Activated naive CD8-positive, alpha-beta T cell treated with anti-CD3 and anti-CD28 coated beads for 36 hours (primary cell): Measurements from ENCODE around the gene STX19. TPM values are rescaled to one million over a fixed set of nuclear protein-coding genes. Genes with fewer than 3 reads are reported as not detected.

Experiments
- DNase-seq: peaks from one replicate; pipeline ENCODE4 v3.0.0; 2021
- H3K27ac Mint-ChIP-seq: one replicate; pipeline ENCODE4 v1.8.0; 2022; ENCODE audit warnings: mild to moderate bottlenecking, moderate library complexity, mixed read lengths
- H3K27me3 Mint-ChIP-seq: one replicate; pipeline ENCODE4 v1.8.0; 2022; ENCODE audit warnings: mild to moderate bottlenecking, mixed read lengths
- H3K36me3 Mint-ChIP-seq: one replicate; pipeline ENCODE4 v1.8.0; 2021; ENCODE audit warnings: mild to moderate bottlenecking, mixed read lengths
- H3K4me1 Mint-ChIP-seq: one replicate; pipeline ENCODE4 v1.8.0; 2021; ENCODE audit warnings: mixed read lengths
- H3K4me3 Mint-ChIP-seq: one replicate; pipeline ENCODE4 v1.8.0; 2022; ENCODE audit warnings: mild to moderate bottlenecking, moderate library complexity, mixed read lengths
- H3K9me3 Mint-ChIP-seq: one replicate; pipeline ENCODE4 v1.8.0; 2022; ENCODE audit warnings: mixed read lengths
- total RNA-seq, 2 experiments: library from RNA; stranded (reverse); gene quantifications; one replicate each; pipeline ENCODE4 v1.2.3, GENCODE V29; 2021

Gene STX19, protein sequence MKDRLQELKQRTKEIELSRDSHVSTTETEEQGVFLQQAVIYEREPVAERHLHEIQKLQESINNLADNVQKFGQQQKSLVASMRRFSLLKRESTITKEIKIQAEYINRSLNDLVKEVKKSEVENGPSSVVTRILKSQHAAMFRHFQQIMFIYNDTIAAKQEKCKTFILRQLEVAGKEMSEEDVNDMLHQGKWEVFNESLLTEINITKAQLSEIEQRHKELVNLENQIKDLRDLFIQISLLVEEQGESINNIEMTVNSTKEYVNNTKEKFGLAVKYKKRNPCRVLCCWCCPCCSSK
- not detected for total RNA-seq

DNA sequence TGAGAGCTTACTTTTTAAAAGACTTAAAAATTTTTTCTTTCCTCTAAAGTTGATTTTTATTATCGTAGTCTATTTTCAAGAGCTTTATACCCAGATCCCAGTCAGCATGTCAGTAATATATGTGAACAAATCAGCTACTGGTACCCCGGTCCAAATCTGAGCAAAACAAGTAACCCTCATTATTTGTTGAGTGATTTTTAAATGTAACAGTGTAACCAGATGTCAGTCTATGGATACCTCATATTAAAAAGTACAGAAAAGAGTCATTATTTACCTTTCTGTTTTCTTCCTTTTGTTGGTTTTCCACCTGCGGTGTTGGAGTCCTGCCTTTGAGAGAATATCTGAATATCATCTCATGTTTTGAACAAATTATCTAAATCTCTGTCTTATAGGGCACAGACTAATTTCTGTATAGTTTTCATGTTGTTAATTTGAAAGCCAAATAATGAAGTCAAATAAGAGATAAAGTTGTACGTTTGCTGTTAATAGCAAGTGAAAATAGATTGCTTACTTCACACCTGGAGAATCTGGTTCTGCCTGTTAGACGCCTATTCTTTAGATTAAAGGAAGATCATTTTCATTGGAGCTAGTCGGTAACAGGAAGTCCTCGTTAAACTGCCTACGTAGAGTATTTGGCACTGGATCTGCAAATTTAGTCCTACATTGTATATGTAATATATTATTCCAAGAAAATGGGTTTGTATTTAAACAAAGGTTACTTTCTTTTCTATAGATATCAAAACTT, at the start of gene STX19:
Gene STX19 (minus strand): TSS at position 505 of the 745 bp plus-strand sequence. CDS start 13,328 bp downstream, outside the sequence.
- H3K36me3 Mint-ChIP-seq, result peaks cover 4% of the 10 kb centered on the region
- no peaks in the 10 kb centered on the region for H3K4me1 Mint-ChIP-seq
- H3K4me3 Mint-ChIP-seq, result no peak within 1 kb of the TSS
- H3K9me3 Mint-ChIP-seq, result no peaks in the 10 kb centered on the region
- H3K27me3 Mint-ChIP-seq, result no peaks in the 10 kb centered on the region
- DNase-seq, result no peak
- H3K27ac Mint-ChIP-seq, result no peak within 1 kb of the TSS

DNA sequence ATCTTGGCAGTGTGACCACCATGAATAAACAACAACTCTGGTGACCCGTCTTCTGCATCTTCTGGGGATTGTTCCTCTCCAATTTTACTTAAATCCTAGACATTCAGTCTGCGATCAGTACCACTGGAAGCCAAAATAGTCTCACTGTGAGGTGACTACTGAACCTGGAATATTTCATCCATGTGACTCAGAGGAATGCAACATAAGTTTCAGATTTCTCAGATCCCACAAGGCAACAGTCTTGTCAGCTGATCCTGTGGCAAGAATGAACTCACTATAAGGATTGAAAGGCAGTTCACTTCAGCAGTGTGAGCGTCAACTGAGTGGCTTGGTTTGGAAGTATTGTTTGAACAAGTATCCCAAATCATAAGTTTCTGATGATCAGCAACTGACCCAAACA, 47.7 kb upstream of the STX19 start:
- Mint-ChIP-seq H3K9me3 (no peaks in the 10 kb centered on the region), H3K27ac (no peak overlapping the region), H3K4me1 (peaks cover 55% of the 10 kb centered on the region), H3K4me3 (no peak overlapping the region), H3K36me3 (peaks cover 62% of the 10 kb centered on the region), H3K27me3 (no peaks in the 10 kb centered on the region)
- no peak for DNase-seq

DNA sequence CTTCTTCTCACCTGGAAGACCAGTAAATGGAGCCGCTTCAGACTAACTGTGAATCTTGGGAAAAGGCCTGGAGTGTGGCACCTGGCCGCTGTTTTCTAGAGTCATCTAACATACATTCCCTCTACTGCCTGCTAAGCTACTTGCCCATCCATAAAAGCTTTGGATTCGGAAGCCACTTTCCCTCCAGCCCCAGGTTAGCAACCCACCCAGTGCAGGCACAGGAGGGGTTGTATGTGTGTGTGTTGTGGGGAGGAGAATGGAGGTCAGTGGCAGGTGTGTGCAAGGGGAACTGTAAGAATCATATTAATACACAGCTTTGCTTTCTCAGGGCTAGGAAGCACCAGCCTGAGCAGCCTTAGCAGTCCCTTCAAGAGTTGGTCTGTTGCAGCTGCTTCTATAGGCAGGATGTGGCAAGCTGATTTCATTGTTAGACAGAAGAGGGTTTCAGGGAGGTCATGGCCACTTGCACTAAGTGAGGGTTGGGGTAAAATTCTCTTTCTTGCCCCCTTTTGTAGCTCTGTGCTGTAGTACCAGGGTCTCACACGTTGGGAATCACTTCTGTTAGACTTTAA, 43.4 kb upstream of the STX19 start:
- Mint-ChIP-seq H3K4me1 (peaks cover 48% of the 10 kb centered on the region), H3K27ac (peak overlapping the region; percentile 4), H3K9me3 (peaks cover 2% of the 10 kb centered on the region), H3K4me3 (no peak overlapping the region), H3K27me3 (no peaks in the 10 kb centered on the region), H3K36me3 (peaks cover 61% of the 10 kb centered on the region)
- DNase-seq, result no peak

DNA sequence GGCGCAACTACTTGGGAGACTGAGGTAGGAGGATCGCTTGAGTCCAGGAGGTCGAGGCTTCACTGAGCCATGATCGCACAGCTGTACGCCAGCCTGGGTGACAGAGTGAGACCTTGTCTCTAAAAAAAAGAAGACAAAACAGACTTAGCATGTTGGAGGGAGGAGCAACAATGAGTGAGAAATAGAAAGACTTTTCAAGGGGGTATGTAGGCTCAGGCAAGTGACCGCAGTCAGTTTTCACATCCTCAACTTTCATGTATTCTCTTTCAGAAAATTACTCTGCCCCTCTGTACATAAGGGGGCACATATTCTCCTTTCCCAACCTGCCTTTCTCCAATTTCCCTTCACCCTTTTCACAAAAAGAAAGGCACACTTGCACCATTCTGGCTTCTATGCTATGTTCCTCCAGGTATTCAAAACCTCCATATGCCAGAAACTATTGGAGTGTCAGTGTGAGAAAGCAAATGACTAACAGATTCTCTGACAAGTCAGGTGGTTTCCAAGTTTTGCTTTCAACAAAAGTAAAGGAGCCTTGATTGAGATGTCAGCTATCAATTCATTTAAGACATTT, 42.0 kb upstream of the STX19 start:
- Mint-ChIP-seq H3K4me3 (no peak overlapping the region), H3K36me3 (peaks cover 57% of the 10 kb centered on the region), H3K27ac (peak overlapping the region; percentile 65), H3K27me3 (no peaks in the 10 kb centered on the region), H3K4me1 (peaks cover 57% of the 10 kb centered on the region), H3K9me3 (peaks cover 3% of the 10 kb centered on the region)
- DNase-seq, result no peak

DNA sequence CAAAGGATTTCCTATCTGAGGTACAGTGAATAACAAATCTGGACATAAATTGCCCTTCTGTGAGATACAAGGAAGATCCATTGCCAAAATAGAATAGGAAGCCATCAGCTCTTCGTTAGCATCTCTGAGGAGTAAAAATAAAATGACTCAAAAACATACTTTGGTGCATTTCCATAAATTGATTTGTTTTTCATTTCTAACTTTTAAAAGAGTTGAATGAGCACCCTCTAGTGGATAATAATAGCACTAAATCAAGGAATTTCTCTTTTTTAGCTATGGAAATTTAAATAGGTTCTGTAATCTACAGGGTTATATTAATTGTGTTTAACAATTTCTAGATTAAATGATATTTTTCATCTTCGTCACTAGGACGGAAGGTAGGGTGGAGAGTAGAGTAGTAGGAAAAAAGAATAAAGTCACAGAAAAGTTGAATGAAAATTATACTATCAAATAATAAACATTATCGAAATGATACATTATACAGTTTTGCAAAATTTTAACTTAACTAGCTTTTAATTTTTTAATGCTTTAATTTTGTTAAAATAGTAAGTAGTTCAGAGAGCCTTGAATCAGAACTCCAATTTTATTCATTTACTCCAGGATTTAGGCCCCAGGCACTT, 40.9 kb upstream of the STX19 start:
- DNase-seq, result no peak
- peaks cover 58% of the 10 kb centered on the region for H3K36me3 Mint-ChIP-seq
- H3K27ac Mint-ChIP-seq, result no peak overlapping the region
- H3K9me3 Mint-ChIP-seq, result peaks cover 3% of the 10 kb centered on the region
- H3K4me3 Mint-ChIP-seq, result no peak overlapping the region
- H3K4me1 Mint-ChIP-seq, result peaks cover 59% of the 10 kb centered on the region
- no peaks in the 10 kb centered on the region for H3K27me3 Mint-ChIP-seq

DNA sequence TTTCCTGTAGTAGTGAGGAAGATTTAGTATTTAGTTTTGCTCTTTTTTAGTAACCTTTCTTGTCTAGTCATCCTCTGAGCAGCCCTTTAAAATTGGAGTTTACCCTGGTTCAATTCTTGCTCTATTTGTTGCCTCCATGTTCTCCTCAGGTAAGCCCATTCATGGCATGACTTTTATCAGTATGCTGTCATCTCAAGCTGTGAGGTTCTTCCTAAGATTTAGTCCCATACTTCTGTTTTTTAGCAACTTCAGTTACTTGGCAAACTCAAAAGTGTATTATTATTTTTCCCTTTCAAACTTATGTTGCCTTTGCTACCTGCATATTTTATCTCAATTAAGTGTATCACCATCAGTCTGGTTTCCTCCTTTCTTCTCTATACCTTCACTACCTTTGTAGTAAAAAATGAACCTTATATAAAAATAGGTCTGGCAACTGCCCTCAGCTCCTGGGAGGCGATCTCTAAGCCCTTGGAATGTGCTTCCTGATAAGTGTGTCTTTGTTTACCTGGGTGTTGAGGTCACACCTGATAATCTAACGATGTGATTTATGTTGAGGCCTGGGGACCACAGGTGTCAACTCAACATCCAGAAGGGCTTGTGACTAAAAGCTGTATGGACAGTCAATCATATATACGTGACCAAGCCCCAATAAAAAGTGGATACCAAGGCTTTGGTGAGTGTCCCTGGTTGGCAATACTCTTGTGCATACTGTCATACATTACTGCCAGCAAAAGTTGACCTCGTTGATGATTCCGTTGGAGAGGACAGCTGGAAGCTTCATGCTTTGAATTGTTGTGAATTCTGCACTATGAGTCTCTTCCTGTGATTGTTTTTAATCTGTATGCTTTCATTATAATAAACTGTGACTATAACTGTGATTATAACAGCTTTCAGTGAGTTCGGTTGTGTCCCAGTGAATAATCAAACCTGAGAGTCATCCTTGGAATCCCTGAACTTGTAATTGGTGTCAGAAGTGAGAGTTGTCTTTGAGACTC, 38.4 kb upstream of the STX19 start:
- H3K4me3 Mint-ChIP-seq, result no peak overlapping the region
- no peak overlapping the region for H3K27ac Mint-ChIP-seq
- H3K9me3 Mint-ChIP-seq, result peaks cover 3% of the 10 kb centered on the region
- H3K27me3 Mint-ChIP-seq, result no peaks in the 10 kb centered on the region
- no peak for DNase-seq
- peaks cover 53% of the 10 kb centered on the region for H3K4me1 Mint-ChIP-seq
- H3K36me3 Mint-ChIP-seq, result peaks cover 40% of the 10 kb centered on the region

DNA sequence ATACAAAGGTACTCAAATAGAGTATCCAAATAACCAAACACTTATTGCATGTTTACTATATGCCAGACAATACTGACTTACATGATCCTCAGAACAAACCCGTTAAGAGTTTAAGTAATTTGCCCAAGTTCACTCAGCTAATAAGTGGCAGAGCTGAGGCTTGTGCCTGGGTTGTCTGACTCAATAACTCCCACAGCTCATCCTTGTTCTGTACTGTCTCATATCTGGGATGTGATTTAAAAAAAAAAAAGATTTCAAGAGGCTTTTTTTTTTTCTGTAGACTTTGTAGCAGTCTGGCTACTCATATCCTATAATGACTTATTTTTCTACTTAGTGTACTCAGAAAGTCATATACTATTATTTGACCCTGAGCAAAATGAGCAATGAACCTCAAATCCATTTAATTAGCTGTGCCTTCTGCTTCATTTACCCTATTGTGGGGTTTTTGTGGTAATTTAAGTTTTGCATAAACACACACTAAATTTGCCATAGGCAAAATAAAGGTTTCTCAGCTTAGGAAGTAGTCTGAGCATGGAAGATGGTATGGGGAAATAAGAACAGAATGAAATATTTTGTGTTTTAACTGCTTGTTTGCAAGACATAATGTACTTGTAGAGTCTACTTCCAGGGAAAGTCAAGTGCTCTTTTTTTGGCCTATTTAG, 37.6 kb upstream of the STX19 start:
- Mint-ChIP-seq H3K9me3 (peaks cover 3% of the 10 kb centered on the region), H3K27ac (no peak overlapping the region), H3K4me3 (no peak overlapping the region), H3K27me3 (no peaks in the 10 kb centered on the region), H3K4me1 (peaks cover 45% of the 10 kb centered on the region), H3K36me3 (peaks cover 42% of the 10 kb centered on the region)
- no peak for DNase-seq

DNA sequence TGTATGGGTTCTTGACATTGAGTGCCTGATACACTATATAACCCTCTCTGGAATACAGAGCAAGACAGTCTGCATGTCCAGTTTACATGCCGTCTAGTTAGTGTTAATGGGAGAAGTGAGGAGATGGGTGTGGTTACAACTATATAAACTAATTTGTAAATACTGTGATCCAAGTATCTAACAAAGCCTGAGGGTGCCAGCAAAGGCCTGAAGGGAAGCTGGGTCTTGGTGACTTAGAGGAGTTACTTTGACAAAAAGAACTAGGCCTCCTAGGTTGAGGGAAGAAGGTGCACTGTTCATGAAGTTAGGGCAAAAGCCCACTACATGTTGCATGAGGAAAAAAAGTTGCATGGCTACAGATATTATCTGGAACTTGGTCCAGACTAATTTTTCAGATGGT, 36.7 kb upstream of the STX19 start:
- DNase-seq, result no peak
- H3K4me3 Mint-ChIP-seq, result no peak overlapping the region
- H3K9me3 Mint-ChIP-seq, result peaks cover 3% of the 10 kb centered on the region
- H3K36me3 Mint-ChIP-seq, result peaks cover 47% of the 10 kb centered on the region
- H3K27me3 Mint-ChIP-seq, result no peaks in the 10 kb centered on the region
- H3K27ac Mint-ChIP-seq, result no peak overlapping the region
- H3K4me1 Mint-ChIP-seq, result peaks cover 44% of the 10 kb centered on the region

DNA sequence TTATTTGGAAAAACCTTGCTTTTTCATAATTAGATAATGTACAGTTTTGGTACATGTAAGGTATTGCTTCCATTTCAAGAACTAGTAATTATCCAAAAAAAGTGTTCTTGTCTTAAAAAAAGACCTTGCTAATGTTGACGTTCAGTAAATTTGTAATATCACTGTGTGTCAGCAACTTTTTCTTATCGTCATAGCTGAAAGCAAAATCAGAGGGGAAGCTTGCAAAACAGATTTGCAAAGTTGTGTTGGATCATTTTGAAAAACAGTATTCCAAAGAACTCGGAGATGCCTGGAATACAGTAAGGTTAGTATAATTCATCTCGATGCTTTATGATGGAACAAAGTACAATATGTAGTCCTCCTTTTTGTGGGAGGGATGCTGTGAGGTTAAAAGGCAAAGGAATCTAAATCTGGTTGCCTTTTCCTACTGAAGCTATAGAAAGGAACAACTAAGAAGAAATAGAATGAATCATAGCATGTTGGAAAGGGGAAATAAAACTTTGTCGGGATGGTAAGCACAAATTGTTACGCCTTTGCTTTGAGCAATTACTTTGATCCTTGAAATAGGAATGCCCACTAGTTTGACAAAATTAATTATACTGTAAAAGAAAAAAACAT, 36.0 kb upstream of the STX19 start:
- DNase-seq, result no peak
- no peaks in the 10 kb centered on the region for H3K27me3 Mint-ChIP-seq
- peak overlapping the region; percentile 99 for H3K27ac Mint-ChIP-seq
- peak overlapping the region; percentile 97 for H3K4me3 Mint-ChIP-seq
- peaks cover 47% of the 10 kb centered on the region for H3K36me3 Mint-ChIP-seq
- peaks cover 42% of the 10 kb centered on the region for H3K4me1 Mint-ChIP-seq
- H3K9me3 Mint-ChIP-seq, result peaks cover 3% of the 10 kb centered on the region

DNA sequence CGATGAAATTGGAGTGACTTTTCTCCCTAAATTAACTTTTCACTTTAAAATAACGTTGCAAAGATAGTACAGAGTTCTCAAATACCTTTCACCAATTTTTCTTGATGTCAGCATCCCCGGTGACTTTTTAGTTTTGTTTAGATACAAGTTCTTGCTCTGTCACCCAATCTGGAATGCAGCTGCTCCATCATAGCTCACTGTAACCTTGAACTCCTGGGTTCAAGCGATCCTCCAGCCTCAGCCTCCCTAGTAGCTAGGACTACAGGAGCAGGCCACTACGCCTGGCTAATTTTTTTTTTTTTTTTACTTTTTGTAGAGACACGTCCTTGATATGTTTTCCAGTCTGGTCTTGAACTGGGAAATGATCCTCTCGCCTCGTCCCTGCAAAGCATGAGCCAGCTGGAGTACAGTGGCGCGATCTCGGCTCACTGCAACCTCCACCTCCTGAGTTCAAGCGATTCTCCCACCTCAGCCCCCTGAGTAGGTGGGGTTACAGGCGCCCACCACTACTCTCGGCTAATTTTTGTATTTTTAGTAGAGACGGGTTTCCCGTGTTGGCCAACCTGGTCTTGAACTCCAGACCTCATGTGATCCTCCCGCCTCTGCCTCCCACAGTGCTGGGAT, 35.2 kb upstream of the STX19 start:
- Mint-ChIP-seq H3K4me3 (peak overlapping the region; percentile 97), H3K27ac (peak overlapping the region; percentile 99), H3K9me3 (peaks cover 3% of the 10 kb centered on the region), H3K27me3 (no peaks in the 10 kb centered on the region), H3K4me1 (peaks cover 37% of the 10 kb centered on the region), H3K36me3 (peaks cover 46% of the 10 kb centered on the region)
- no peak for DNase-seq

DNA sequence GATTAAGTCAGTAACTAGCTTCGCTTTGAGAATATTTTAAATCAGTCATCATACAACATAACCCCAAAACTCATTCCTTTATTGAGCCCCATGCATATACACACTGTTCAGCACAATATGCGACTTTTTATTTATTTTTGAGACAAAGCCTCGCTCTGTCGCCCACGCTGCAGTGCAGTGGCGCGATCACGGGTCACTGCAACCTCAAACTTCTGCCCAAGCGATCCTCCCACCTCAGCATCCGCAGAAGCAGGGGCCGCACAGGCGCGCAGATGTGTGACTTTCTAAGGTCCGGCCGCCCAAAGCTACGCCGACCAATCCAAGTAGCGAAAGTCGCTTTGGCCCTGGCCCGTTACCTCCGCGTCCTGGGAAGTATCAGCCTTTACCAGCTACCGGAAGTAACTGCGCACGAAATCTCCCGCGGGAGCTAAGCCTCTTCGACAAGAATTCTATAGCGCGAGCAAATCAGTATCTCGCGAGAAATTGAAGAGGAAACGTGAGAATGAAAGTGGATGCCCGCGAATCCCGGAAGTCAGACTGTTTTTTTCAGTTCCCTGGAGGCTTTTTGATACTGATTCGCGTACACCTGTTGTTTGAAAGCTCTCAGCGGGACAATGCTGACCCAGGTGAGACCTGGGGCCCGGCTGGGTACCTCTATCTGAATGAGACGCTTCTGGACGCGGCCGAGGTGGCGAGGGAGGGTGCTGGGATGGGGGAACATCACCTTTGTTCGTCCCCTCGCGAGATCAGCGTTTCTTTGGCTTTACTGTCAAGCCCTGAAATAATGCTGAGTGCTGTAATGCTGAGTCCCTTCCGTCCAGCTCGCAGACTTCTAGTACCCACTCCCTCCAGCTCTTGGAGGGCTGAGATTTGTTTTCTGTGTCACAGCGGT, 34.4 kb upstream of the STX19 start, which contains the start of the genes DHFR2 and NSUN3:
Gene DHFR2 (minus strand): TSS at position 404 of the 892 bp plus-strand sequence. CDS start 1,405 bp downstream, outside the sequence.
Gene NSUN3 (plus strand): TSS at position 549 of the 892 bp plus-strand sequence. CDS start 66 bp downstream, at position 615.
- Mint-ChIP-seq H3K27me3 (no peaks in the 10 kb centered on the region), H3K36me3 (peaks cover 45% of the 10 kb centered on the region), H3K4me1 (peaks cover 38% of the 10 kb centered on the region), H3K9me3 (peaks cover 3% of the 10 kb centered on the region), H3K4me3 (peak within 1 kb of the TSS; percentile 97), H3K27ac (peak within 1 kb of the TSS; percentile 99)
- peak; percentile 82 for DNase-seq

DNA sequence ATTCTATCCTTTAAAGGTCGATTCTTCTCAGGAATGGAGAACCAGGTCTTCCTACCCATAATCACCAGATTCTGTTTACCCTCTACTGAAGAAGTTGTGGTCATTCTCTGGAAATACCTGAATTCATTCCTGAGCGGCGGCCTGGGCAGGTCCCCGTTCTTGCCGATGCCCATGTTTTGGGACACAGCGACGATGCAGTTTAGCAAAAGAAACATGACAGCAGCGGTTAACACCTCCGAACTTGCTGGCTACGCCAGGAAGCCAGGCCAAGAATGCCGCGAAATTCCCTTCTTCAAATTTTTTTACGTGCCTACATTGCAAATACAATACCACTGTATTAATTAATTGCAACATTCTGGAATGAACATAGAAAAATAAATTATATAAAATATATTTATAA, 32.9 kb upstream of the STX19 start:
- no peak overlapping the region for H3K27ac Mint-ChIP-seq
- H3K9me3 Mint-ChIP-seq, result no peaks in the 10 kb centered on the region
- no peaks in the 10 kb centered on the region for H3K27me3 Mint-ChIP-seq
- DNase-seq, result no peak
- H3K36me3 Mint-ChIP-seq, result peaks cover 31% of the 10 kb centered on the region
- H3K4me1 Mint-ChIP-seq, result peaks cover 30% of the 10 kb centered on the region
- H3K4me3 Mint-ChIP-seq, result no peak overlapping the region
